HUES6 (cell line): ENCODE results near the gene ATG14.
A peak's percentile ranks its signal among the peaks of the same experiment; 100 is the strongest.

ENCODE experiments used
- H3K27ac ChIP-seq: 2 replicates; pipeline ENCODE4 v1.7.0; 2013; ENCODE audit warnings: low read depth, mild to moderate bottlenecking, low read length, inconsistent platforms
- H3K27me3 ChIP-seq: 2 replicates; pipeline ENCODE4 v1.6.1; 2013; ENCODE audit warnings: low read length; ENCODE audit not compliant: control insufficient read depth, insufficient read depth
- H3K36me3 ChIP-seq: 2 replicates; pipeline ENCODE4 v1.6.1; 2013; ENCODE audit warnings: low read length; ENCODE audit not compliant: control insufficient read depth, insufficient read depth
- H3K4me1 ChIP-seq: 2 replicates; pipeline ENCODE4 v1.6.1; 2013; ENCODE audit warnings: low read length; ENCODE audit not compliant: control insufficient read depth, insufficient read depth
- H3K4me3 ChIP-seq: 2 replicates; pipeline ENCODE4 v1.5.1; 2013; ENCODE audit warnings: low read depth, low read length
- H3K9ac ChIP-seq: one replicate; pipeline ENCODE4 v1.6.1; 2013; ENCODE audit warnings: mild to moderate bottlenecking, low read length
- H3K9me3 ChIP-seq: 2 replicates; pipeline ENCODE4 v1.6.1; 2013; ENCODE audit warnings: low read depth, low read length; ENCODE audit not compliant: control insufficient read depth, insufficient read depth

ATG14 gene

GRCh38 chr14:55449116-55449515, 37.5 kb upstream of the ATG14 start:
- Histone ChIP-seq H3K4me1 (peaks cover 11% of the 10 kb centered on the region), H3K9ac (no peak overlapping the region), H3K36me3 (no peaks in the 10 kb centered on the region), H3K27me3 (no peaks in the 10 kb centered on the region), H3K4me3 (no peak overlapping the region), H3K9me3 (no peaks in the 10 kb centered on the region), H3K27ac (no peak overlapping the region)

- Histone ChIP-seq H3K9ac (no peak overlapping the region), H3K36me3 (no peaks in the 10 kb centered on the region), H3K4me1 (peaks cover 5% of the 10 kb centered on the region; the same call in 1 of the 2 replicates), H3K4me3 (no peak overlapping the region), H3K9me3 (no peaks in the 10 kb centered on the region), H3K27me3 (no peaks in the 10 kb centered on the region), H3K27ac (no peak overlapping the region)
These were observed 36.5 kb upstream of the ATG14 start for GRCh38 chr14:55448141-55448614.

GRCh38 chr14:55446833-55447232, 35.2 kb upstream of the ATG14 start:
- Histone ChIP-seq H3K9ac (no peak overlapping the region), H3K9me3 (no peaks in the 10 kb centered on the region; the same call in 1 of the 2 replicates), H3K4me1 (peaks cover 5% of the 10 kb centered on the region; the same call in 1 of the 2 replicates), H3K27me3 (no peaks in the 10 kb centered on the region), H3K27ac (no peak overlapping the region), H3K4me3 (no peak overlapping the region), H3K36me3 (no peaks in the 10 kb centered on the region)

- Histone ChIP-seq H3K27me3 (no peaks in the 10 kb centered on the region), H3K36me3 (no peaks in the 10 kb centered on the region), H3K27ac (no peak overlapping the region), H3K9ac (no peak overlapping the region), H3K9me3 (no peaks in the 10 kb centered on the region; the same call in 1 of the 2 replicates), H3K4me3 (no peak overlapping the region), H3K4me1 (peaks cover 5% of the 10 kb centered on the region; the same call in 1 of the 2 replicates)
These were observed 34.6 kb upstream of the ATG14 start for GRCh38 chr14:55446127-55446736.

GRCh38 chr14:55441286-55441685, 29.7 kb upstream of the ATG14 start:
- no peak overlapping the region for H3K27ac ChIP-seq
- no peaks in the 10 kb centered on the region for H3K27me3 ChIP-seq
- H3K9me3 ChIP-seq: no peaks in the 10 kb centered on the region; the same call in 1 of the 2 replicates
- no peak overlapping the region for H3K9ac ChIP-seq
- H3K4me1 ChIP-seq: 0 out of 2 replicates have a peak, but pooled peaks cover 4% of the 10 kb centered on the region
- no peak overlapping the region for H3K4me3 ChIP-seq
- H3K36me3 ChIP-seq: no peaks in the 10 kb centered on the region

- no peaks in the 10 kb centered on the region for H3K27me3 ChIP-seq
- H3K4me3 ChIP-seq: peak within 1 kb of the TSS; percentile 44; the same call in 1 of the 2 replicates
- no peak within 1 kb of the TSS for H3K9ac ChIP-seq
- H3K36me3 ChIP-seq: no peaks in the 10 kb centered on the region
- H3K4me1 ChIP-seq: 0 out of 2 replicates have a peak, but pooled peaks cover 3% of the 10 kb centered on the region
- no peak within 1 kb of the TSS for H3K27ac ChIP-seq
- H3K9me3 ChIP-seq: no peaks in the 10 kb centered on the region; the same call in 1 of the 2 replicates
These were observed 28.8 kb upstream of the ATG14 start, which contains the start of gene TBPL2 for GRCh38 chr14:55440385-55440784. TBPL2 (minus strand) TSS chr14:55440616; CDS start chr14:55440449, 167 bp downstream.

- Histone ChIP-seq H3K4me3 (no peak overlapping the region), H3K27me3 (no peaks in the 10 kb centered on the region), H3K27ac (no peak overlapping the region), H3K9me3 (no peaks in the 10 kb centered on the region; the same call in 1 of the 2 replicates), H3K4me1 (peaks cover 8% of the 10 kb centered on the region; the same call in 1 of the 2 replicates), H3K9ac (no peak overlapping the region), H3K36me3 (no peaks in the 10 kb centered on the region)
These were observed 26.5 kb upstream of the ATG14 start for GRCh38 chr14:55438066-55438683.

- no peaks in the 10 kb centered on the region for H3K27me3 ChIP-seq
- no peaks in the 10 kb centered on the region for H3K36me3 ChIP-seq
- H3K9me3 ChIP-seq: no peaks in the 10 kb centered on the region
- H3K4me1 ChIP-seq: peaks cover 8% of the 10 kb centered on the region; the same call in 1 of the 2 replicates
- H3K27ac ChIP-seq: no peak overlapping the region
- no peak overlapping the region for H3K4me3 ChIP-seq
- no peak overlapping the region for H3K9ac ChIP-seq
These were observed 25.3 kb upstream of the ATG14 start for GRCh38 chr14:55436931-55437330.

- no peaks in the 10 kb centered on the region for H3K9me3 ChIP-seq
These were observed 24.9 kb upstream of the ATG14 start for GRCh38 chr14:55436519-55436918.

GRCh38 chr14:55434805-55435174, 23.2 kb upstream of the ATG14 start:
- Histone ChIP-seq H3K4me3 (no peak overlapping the region), H3K4me1 (peaks cover 11% of the 10 kb centered on the region; the same call in 1 of the 2 replicates), H3K9ac (no peak overlapping the region), H3K27ac (no peak overlapping the region), H3K36me3 (no peaks in the 10 kb centered on the region), H3K9me3 (no peaks in the 10 kb centered on the region), H3K27me3 (no peaks in the 10 kb centered on the region)

More at GRCh38 chr14:55436519-55436918, 24.9 kb upstream of the ATG14 start:
- no peak overlapping the region for H3K27ac ChIP-seq
- H3K36me3 ChIP-seq: no peaks in the 10 kb centered on the region
- peaks cover 8% of the 10 kb centered on the region; the same call in 1 of the 2 replicates for H3K4me1 ChIP-seq
- H3K4me3 ChIP-seq: no peak overlapping the region
- no peaks in the 10 kb centered on the region for H3K27me3 ChIP-seq
- H3K9ac ChIP-seq: no peak overlapping the region
